DND-41 (cell line): ENCODE results near the gene HIC1.

Experiments
- EZH2 ChIP-seq: IDR thresholded peaks from 3 replicates; pipeline ENCODE4 v1.6.1; 2012; ENCODE audit warnings: borderline replicate concordance, low read depth, mild to moderate bottlenecking, moderate library complexity, low read length, inconsistent platforms; ENCODE audit not compliant: severe bottlenecking
- TF ChIP-seq, protein P1 (sequence below): IDR thresholded peaks from 2 replicates; pipeline ENCODE4 v1.5.1; 2012; ENCODE audit warnings: borderline replicate concordance, low read length, moderate library complexity, mild to moderate bottlenecking; ENCODE audit not compliant: poor library complexity, severe bottlenecking; ENCODE audit errors: extremely low read depth

DNA sequence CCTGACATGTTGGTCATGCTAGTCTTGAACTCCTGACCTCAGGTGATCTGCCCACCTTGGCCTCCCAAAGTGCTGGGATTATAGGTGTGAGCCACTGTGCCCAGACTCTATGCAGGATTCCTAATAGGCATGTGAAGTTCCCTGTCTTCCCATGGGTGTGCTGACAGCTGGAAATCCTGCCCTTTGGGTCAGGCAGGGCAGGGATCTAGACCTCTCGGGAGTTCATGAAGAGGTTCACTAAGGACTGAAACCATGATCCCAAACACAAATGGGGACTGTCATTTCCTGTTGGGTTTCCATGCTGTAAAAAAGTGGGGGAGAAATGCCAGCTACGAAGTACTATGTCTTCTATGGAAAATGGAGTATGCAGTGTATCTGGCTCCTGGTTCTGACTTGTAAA lies 52.1 kb downstream of the HIC1 start:
- TF ChIP-seq, protein P1, sequence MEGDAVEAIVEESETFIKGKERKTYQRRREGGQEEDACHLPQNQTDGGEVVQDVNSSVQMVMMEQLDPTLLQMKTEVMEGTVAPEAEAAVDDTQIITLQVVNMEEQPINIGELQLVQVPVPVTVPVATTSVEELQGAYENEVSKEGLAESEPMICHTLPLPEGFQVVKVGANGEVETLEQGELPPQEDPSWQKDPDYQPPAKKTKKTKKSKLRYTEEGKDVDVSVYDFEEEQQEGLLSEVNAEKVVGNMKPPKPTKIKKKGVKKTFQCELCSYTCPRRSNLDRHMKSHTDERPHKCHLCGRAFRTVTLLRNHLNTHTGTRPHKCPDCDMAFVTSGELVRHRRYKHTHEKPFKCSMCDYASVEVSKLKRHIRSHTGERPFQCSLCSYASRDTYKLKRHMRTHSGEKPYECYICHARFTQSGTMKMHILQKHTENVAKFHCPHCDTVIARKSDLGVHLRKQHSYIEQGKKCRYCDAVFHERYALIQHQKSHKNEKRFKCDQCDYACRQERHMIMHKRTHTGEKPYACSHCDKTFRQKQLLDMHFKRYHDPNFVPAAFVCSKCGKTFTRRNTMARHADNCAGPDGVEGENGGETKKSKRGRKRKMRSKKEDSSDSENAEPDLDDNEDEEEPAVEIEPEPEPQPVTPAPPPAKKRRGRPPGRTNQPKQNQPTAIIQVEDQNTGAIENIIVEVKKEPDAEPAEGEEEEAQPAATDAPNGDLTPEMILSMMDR = no peak
- TF ChIP-seq EZH2 = no peak
